ENCODE results near the gene NOSTRIN.

NOSTRIN gene

DNA sequence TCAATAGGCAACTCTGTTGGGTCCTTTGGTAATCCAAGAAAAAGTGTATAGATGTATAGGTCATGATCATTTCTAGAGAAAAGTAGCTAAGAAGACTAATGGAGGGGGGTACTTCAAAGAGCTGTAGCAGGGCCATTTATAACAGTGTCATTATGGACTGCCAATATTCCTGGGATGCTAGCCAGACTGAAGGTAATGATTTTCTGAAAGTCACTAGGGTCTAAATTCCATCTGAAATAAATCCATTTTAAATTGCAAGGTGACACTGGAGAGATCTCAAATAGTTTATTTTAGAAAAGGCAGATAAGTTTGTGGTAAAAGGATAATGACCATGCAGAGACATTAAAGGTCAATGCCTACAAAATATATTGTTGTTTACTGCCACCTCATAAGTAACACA lies 92.3 kb downstream of the NOSTRIN start:
- Histone ChIP-seq H3K9ac (ENCODE audit: low read depth, low read length, poor library complexity, severe bottlenecking) (no peak overlapping the region), H3F3A (ENCODE audit: low read depth) (no peaks in the 10 kb centered on the region), H3K4me3 (ENCODE audit: low read length, poor library complexity, severe bottlenecking) (no peak overlapping the region), H3K4me2 (ENCODE audit: low read depth, low read length, poor library complexity, severe bottlenecking) (no peak overlapping the region), H3K4me1 (ENCODE audit: insufficient read depth, low read length, poor library complexity, severe bottlenecking) (peaks cover 6% of the 10 kb centered on the region), H2AFZ (ENCODE audit: low read length) (no peak overlapping the region), H3K79me2 (ENCODE audit: insufficient read depth, low read length) (peaks cover 5% of the 10 kb centered on the region), H3K9me3 (ENCODE audit: insufficient read depth, low read depth, low read length) (no peaks in the 10 kb centered on the region), H3K27me3 (ENCODE audit: insufficient read depth, low read length, poor library complexity, severe bottlenecking) (no peaks in the 10 kb centered on the region), H4K20me1 (ENCODE audit: insufficient read depth, low read length, poor library complexity, severe bottlenecking) (no peaks in the 10 kb centered on the region), H3K9me2 (replicated peaks; ENCODE audit: low read depth, low read length) (no peaks in the 10 kb centered on the region), H3K36me3 (ENCODE audit: insufficient read depth, low read length) (no peaks in the 10 kb centered on the region)
- TF ChIP-seq, protein P1, sequence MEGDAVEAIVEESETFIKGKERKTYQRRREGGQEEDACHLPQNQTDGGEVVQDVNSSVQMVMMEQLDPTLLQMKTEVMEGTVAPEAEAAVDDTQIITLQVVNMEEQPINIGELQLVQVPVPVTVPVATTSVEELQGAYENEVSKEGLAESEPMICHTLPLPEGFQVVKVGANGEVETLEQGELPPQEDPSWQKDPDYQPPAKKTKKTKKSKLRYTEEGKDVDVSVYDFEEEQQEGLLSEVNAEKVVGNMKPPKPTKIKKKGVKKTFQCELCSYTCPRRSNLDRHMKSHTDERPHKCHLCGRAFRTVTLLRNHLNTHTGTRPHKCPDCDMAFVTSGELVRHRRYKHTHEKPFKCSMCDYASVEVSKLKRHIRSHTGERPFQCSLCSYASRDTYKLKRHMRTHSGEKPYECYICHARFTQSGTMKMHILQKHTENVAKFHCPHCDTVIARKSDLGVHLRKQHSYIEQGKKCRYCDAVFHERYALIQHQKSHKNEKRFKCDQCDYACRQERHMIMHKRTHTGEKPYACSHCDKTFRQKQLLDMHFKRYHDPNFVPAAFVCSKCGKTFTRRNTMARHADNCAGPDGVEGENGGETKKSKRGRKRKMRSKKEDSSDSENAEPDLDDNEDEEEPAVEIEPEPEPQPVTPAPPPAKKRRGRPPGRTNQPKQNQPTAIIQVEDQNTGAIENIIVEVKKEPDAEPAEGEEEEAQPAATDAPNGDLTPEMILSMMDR (conservative IDR thresholded peaks at IDR 0.05; ENCODE audit: low read length), result no peak
- TF ChIP-seq EZH2phosphoT487 (IDR thresholded peaks at IDR 0.05; ENCODE audit: borderline replicate concordance), result no peak

DNA sequence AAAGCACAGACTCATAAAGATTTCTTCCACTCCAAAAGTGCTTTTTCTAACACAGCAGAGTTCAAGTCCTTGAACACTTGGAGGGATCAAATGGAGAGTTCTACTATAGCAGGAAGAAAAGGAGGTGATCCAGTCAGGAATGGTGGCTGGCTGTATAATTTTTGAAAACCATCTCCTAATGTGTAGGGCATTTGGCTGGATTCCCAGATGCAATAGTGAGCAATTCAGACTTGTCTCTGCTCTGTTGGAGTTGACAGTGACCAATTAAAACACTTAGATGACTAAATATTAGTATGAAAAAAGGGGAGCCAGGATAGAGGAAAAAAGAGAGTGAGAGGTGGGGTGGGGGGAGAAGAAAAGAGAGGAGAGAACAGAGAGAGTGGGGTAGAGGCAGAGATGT lies 93.3 kb downstream of the NOSTRIN start:
- H3K27me3 ChIP-seq (ENCODE audit: insufficient read depth, low read length, poor library complexity, severe bottlenecking), result no peaks in the 10 kb centered on the region

DNA sequence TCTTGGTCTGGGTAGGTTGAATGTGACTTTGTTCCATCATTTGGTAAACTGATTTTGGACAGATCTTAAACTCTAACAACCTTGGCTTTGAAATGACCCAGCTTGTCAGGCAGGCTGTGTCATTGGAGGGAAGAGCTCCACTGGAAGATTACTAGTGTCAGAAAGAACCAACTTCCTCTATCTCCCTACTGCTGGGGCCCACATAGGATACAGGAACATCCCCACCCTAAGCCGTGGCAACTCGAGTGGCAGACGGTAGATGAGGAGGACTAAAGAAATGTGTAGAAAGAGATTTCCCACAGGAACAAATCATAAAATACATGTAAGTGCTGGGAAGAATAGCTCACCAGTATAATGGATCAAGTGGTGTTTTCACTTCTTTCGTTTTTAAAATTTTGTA lies 94.3 kb downstream of the NOSTRIN start:
- no peaks in the 10 kb centered on the region for H4K20me1 ChIP-seq (ENCODE audit: insufficient read depth, low read length, poor library complexity, severe bottlenecking)
- H2AFZ ChIP-seq (ENCODE audit: low read length), result no peak overlapping the region
- H3K79me2 ChIP-seq (ENCODE audit: insufficient read depth, low read length), result no peaks in the 10 kb centered on the region
- H3K4me3 ChIP-seq (ENCODE audit: low read length, poor library complexity, severe bottlenecking), result no peak overlapping the region
- no peak overlapping the region for H3K9ac ChIP-seq (ENCODE audit: low read depth, low read length, poor library complexity, severe bottlenecking)
- H3K27me3 ChIP-seq (ENCODE audit: insufficient read depth, low read length, poor library complexity, severe bottlenecking), result no peaks in the 10 kb centered on the region
- TF ChIP-seq EZH2phosphoT487 (IDR thresholded peaks at IDR 0.05; ENCODE audit: borderline replicate concordance), result no peak
- TF ChIP-seq, protein P1 (conservative IDR thresholded peaks at IDR 0.05; ENCODE audit: low read length), result no peak
- no peaks in the 10 kb centered on the region for H3K9me3 ChIP-seq (ENCODE audit: insufficient read depth, low read depth, low read length)
- H3K9me2 ChIP-seq (replicated peaks; ENCODE audit: low read depth, low read length), result no peaks in the 10 kb centered on the region
- no peaks in the 10 kb centered on the region for H3K36me3 ChIP-seq (ENCODE audit: insufficient read depth, low read length)
- H3K4me1 ChIP-seq (ENCODE audit: insufficient read depth, low read length, poor library complexity, severe bottlenecking), result no peaks in the 10 kb centered on the region
- H3K4me2 ChIP-seq (ENCODE audit: low read depth, low read length, poor library complexity, severe bottlenecking), result no peak overlapping the region
- H3F3A ChIP-seq (ENCODE audit: low read depth), result no peaks in the 10 kb centered on the region

More for the DNA sequence above, 93.3 kb downstream of the NOSTRIN start:
- Histone ChIP-seq H3K4me1 (ENCODE audit: insufficient read depth, low read length, poor library complexity, severe bottlenecking) (peaks cover 2% of the 10 kb centered on the region), H4K20me1 (ENCODE audit: insufficient read depth, low read length, poor library complexity, severe bottlenecking) (no peaks in the 10 kb centered on the region), H3K36me3 (ENCODE audit: insufficient read depth, low read length) (no peaks in the 10 kb centered on the region), H2AFZ (ENCODE audit: low read length) (no peak overlapping the region), H3F3A (ENCODE audit: low read depth) (no peaks in the 10 kb centered on the region), H3K4me2 (ENCODE audit: low read depth, low read length, poor library complexity, severe bottlenecking) (no peak overlapping the region), H3K79me2 (ENCODE audit: insufficient read depth, low read length) (no peaks in the 10 kb centered on the region), H3K9ac (ENCODE audit: low read depth, low read length, poor library complexity, severe bottlenecking) (no peak overlapping the region), H3K9me3 (ENCODE audit: insufficient read depth, low read depth, low read length) (no peaks in the 10 kb centered on the region), H3K4me3 (ENCODE audit: low read length, poor library complexity, severe bottlenecking) (no peak overlapping the region), H3K9me2 (replicated peaks; ENCODE audit: low read depth, low read length) (no peaks in the 10 kb centered on the region)
- TF ChIP-seq, protein P1 (conservative IDR thresholded peaks at IDR 0.05; ENCODE audit: low read length), result no peak
- TF ChIP-seq EZH2phosphoT487 (IDR thresholded peaks at IDR 0.05; ENCODE audit: borderline replicate concordance), result no peak
